Prostate gland (tissue), 2 donors: ENCODE results near the gene TNPO3. TPM values are rescaled to one million over a fixed set of nuclear protein-coding genes. Genes with fewer than 3 reads are reported as not detected.
A peak's percentile ranks its signal among the peaks of the same experiment; 100 is the strongest.
"Not testable (repeated sequence)": the region's sequence is repeated elsewhere in the genome, so short reads cannot be mapped to it uniquely, and the experiment has no call there.

ENCODE experiments used
- DNase-seq: peaks from one replicate; pipeline ENCODE4 v3.0.0-alpha.2; 2019; ENCODE audit warnings: low spot score
- H3K27ac ChIP-seq, 2 donors: fragments of 200-600 bp; sonication (generic); 2 replicates each; pipeline ENCODE4 v1.5.1; 2017 to 2019
- H3K27me3 ChIP-seq: fragments of 200-600 bp; sonication (generic); replicated peaks from 2 replicates; pipeline ENCODE4 v1.5.1; 2019; ENCODE audit not compliant: insufficient read depth
- H3K36me3 ChIP-seq, 2 donors: fragments of 200-600 bp; sonication (generic); 1 replicate in 1 of 2; 2 replicates in 1 of 2; pipeline versions ENCODE4 v1.5.1 to v1.8.1; 2017 to 2019
- H3K4me1 ChIP-seq: fragments of 200-600 bp; sonication (generic); replicated peaks from 2 replicates; pipeline ENCODE4 v1.5.1; 2019
- H3K4me3 ChIP-seq, 2 donors: fragments of 200-600 bp; sonication (generic); 2 replicates each; pipeline ENCODE4 v1.5.1; 2017 to 2019
- H3K9me3 ChIP-seq: fragments of 200-600 bp; sonication (generic); 2 replicates; pipeline ENCODE4 v1.5.1; 2017
- CTCF ChIP-seq, 4 experiments: fragments of 200-600 bp in 2 of 4; fragments of 450-650 bp in 2 of 4; sonication (generic) in 2 of 4; IDR thresholded peaks; 1 replicate in 3 of 4; 2 replicates in 1 of 4; pipeline ENCODE4 v1.5.1; 2016 to 2019; ENCODE audit warnings: antibody characterized with exemption in 4 of 4, mild to moderate bottlenecking in 2 of 4, moderate library complexity in 2 of 4
- POLR2A ChIP-seq: fragments of 450-650 bp; IDR thresholded peaks from one replicate; pipeline ENCODE4 v1.6.1; 2016; ENCODE audit warnings: antibody characterized with exemption, mild to moderate bottlenecking
- POLR2AphosphoS5 ChIP-seq: sonication (generic); formaldehyde crosslinking; IDR thresholded peaks from one replicate; pipeline ENCODE4 v1.6.1; 2017; ENCODE audit warnings: antibody characterized with exemption
- WGBS: methylation state at CpG from one replicate; pipeline ENCODE4 v1.1.5; 2018; 5-methylcytosine and 5-hydroxymethylcytosine counted together
- intact Hi-C: fragments of 100-400 bp; cut with DNase I; formaldehyde crosslinking; loops from one replicate; pipeline ENCODE4 v1.14.2; 2022
- total RNA-seq, 2 donors: library from RNA; depleted of rRNA; stranded (reverse); fragments of >200 nt; gene quantifications; one replicate each; pipeline ENCODE4 v1.1.0, GENCODE V29; 2016

TNPO3 gene
- total RNA-seq, 2 donors from 2014 or later = 32.2 to 42.3 TPM

DNA sequence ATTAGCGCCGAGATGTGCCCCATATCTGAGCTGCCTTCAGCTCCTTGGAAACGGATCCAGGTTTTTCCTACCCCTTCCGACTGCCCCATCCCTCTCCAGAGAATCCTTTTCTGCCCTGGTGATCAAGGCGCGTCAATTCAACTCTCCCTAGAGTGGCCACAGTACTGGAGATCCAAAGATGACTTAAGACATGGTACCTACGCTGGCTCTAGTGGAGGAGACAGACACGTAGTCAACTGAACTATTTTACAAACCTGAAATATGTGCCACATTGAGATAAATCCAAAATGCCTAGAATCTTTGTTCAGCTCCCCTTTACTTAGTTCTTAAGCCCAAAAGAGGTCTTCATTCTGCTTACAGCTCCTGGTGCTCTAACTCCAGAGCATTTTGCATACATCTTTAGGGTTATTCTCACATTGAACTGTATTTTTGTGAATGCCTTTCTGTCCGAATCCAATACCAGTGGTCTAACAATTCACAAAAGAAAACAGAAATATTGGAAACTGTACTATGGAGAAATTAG lies 444 bp upstream of the TNPO3 start:
- Histone ChIP-seq H3K4me1 (peaks cover 4% of the 10 kb centered on the region), H3K36me3 (no peaks in the 10 kb centered on the region), H3K27me3 (no peaks in the 10 kb centered on the region), H3K27ac (peak overlapping the region; percentile 96 to 97), H3K4me3 (peak overlapping the region; percentile 74 to 93), H3K9me3 (no peaks in the 10 kb centered on the region)
- WGBS = 6% methylated on average over 9 of the region's 9 CpGs
- DNase-seq = no peak
- TF ChIP-seq CTCF (IDR thresholded peaks at IDR 0.05) (no peak), POLR2A (no peak), POLR2AphosphoS5 (no peak)
- intact Hi-C loops = no loop called here

DNA sequence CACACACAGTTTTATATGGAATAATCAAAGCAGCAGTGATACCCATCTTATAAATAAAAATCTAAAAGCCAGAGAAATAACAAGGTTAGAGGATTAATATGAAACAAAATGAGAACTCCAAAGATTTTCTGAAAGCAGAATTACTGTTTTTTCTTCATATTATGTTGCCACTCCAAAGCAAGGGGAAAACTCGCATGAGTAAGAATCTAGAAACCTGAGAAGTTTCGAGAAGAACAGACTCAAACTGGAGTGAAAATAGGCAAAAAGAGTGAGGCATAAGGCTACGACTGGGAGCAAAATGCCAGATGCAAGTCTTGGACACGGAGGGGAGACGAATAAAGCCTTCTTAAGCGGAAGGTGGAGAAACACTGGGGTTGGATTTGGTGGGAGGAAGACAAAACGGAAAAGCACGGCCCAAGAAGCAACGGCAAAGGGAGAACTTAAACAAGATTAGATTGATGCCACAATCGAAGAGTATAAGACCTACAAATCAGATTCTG lies 923 bp downstream of the TNPO3 start:
- under 1% methylated on average over 10 of the region's 10 CpGs for WGBS
- H3K27ac ChIP-seq = peak overlapping the region; percentile 96 to 97
- intact Hi-C loops = no loop called here
- DNase-seq = no peak
- TF ChIP-seq POLR2A = no peak
- TF ChIP-seq CTCF (IDR thresholded peaks at IDR 0.05) = no peak
- no peak for TF ChIP-seq POLR2AphosphoS5
- no peaks in the 10 kb centered on the region for H3K27me3 ChIP-seq
- peak overlapping the region; percentile 74 to 93 for H3K4me3 ChIP-seq
- peaks cover 4% of the 10 kb centered on the region for H3K4me1 ChIP-seq
- no peaks in the 10 kb centered on the region for H3K36me3 ChIP-seq
- H3K9me3 ChIP-seq = no peaks in the 10 kb centered on the region

GRCh38 chr7:129052441-129052840 lies 2.5 kb downstream of the TNPO3 start:
- no peak overlapping the region for H3K4me3 ChIP-seq
- peaks cover 4% of the 10 kb centered on the region for H3K4me1 ChIP-seq
- H3K36me3 ChIP-seq = no peaks in the 10 kb centered on the region
- 88% methylated on average over 1 of the region's 1 CpG for WGBS
- DNase-seq = no peak
- intact Hi-C loops = no loop called here
- H3K9me3 ChIP-seq = no peaks in the 10 kb centered on the region
- H3K27ac ChIP-seq = no peak overlapping the region
- no peaks in the 10 kb centered on the region for H3K27me3 ChIP-seq
- TF ChIP-seq CTCF (IDR thresholded peaks at IDR 0.05) (no peak), POLR2AphosphoS5 (no peak), POLR2A (no peak)

- H3K4me3 ChIP-seq, intact Hi-C loops, DNase-seq, H3K27me3 ChIP-seq, H3K9me3 ChIP-seq, H3K27ac ChIP-seq, H3K36me3 ChIP-seq, H3K4me1 ChIP-seq: not testable (repeated sequence)
- 98% methylated on average over 7 of the region's 7 CpGs for WGBS
Observed at GRCh38 chr7:129051459-129051858, 3.5 kb downstream of the TNPO3 start.

GRCh38 chr7:129047761-129048160 lies 7.2 kb downstream of the TNPO3 start:
- Histone ChIP-seq H3K27ac (no peak overlapping the region), H3K36me3 (no peaks in the 10 kb centered on the region), H3K9me3 (no peaks in the 10 kb centered on the region), H3K4me1 (peaks cover 1% of the 10 kb centered on the region), H3K27me3 (no peaks in the 10 kb centered on the region), H3K4me3 (no peak overlapping the region)
- intact Hi-C loops = no loop called here
- DNase-seq = no peak
- TF ChIP-seq POLR2AphosphoS5 (no peak), POLR2A (no peak)
- WGBS = 94% methylated on average over 2 of the region's 2 CpGs

GRCh38 chr7:129045682-129046081 lies 9.2 kb downstream of the TNPO3 start:
- TF ChIP-seq CTCF (IDR thresholded peaks at IDR 0.05) (no peak), POLR2AphosphoS5 (no peak), POLR2A (no peak)
- peaks cover 2% of the 10 kb centered on the region for H3K4me1 ChIP-seq

More at GRCh38 chr7:129045682-129046081, 9.2 kb downstream of the TNPO3 start:
- no peaks in the 10 kb centered on the region for H3K9me3 ChIP-seq
- H3K36me3 ChIP-seq = no peaks in the 10 kb centered on the region
- WGBS = 63% methylated on average over 4 of the region's 4 CpGs
- intact Hi-C loops = no loop called here
- no peaks in the 10 kb centered on the region for H3K27me3 ChIP-seq
- no peak overlapping the region for H3K27ac ChIP-seq
- H3K4me3 ChIP-seq = no peak overlapping the region
- DNase-seq = no peak
